ENCODE measurements around the gene FCGR1A.
"Not testable (repeated sequence)": the region's sequence is repeated elsewhere in the genome, so short reads cannot be mapped to it uniquely, and the experiment has no call there.

Gene FCGR1A

GRCh38 chr1:149812893-149813801, 30.7 kb downstream of the FCGR1A start:
- intact Hi-C loops (cut with DNase I), result not testable (repeated sequence)
- peak in 40 of 42 donors; percentile 6 to 70 (median 45) for DNase-seq

- intact Hi-C loops (cut with DNase I); DNase-seq: not testable (repeated sequence)
These were observed 37.9 kb downstream of the FCGR1A start for GRCh38 chr1:149820387-149820786.

- DNase-seq; intact Hi-C loops (cut with DNase I): not testable (repeated sequence)
These were observed 44.1 kb downstream of the FCGR1A start for GRCh38 chr1:149826555-149826954.

DNA sequence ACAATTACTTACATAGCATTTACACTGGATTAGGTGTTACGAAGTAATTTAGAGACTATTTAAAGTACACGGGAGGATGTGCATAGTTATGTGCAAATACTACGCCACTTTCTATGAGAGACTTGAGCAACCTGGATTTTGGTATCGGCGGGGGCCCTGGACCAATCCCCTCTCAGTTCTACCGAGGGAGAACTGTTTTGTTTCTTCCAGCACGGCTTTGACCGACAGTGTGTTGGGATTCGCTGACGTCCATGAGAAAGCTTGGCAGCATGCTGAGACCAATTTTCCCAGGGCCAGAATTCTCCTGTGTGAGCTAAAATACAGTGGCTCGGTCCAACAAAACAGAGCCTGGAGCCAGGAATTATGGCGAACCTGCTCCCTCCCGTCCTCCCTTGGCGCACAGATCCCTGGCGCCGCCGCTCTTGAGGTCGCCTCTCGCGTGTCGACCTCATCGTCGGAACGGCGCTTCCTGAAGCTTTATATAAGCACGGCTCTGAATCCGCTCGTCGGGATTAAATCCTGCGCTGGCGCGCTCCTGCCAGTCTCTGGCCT, 49.3 kb downstream of the FCGR1A start:
- DNase-seq, result not testable (repeated sequence)

GRCh38 chr1:149832316-149833126, 50.0 kb downstream of the FCGR1A start:
- DNase-seq; intact Hi-C loops (cut with DNase I): not testable (repeated sequence)

More for the DNA sequence above, 49.3 kb downstream of the FCGR1A start:
- intact Hi-C loops (cut with DNase I), result not testable (repeated sequence)

GRCh38 chr1:149833144-149833543, 50.6 kb downstream of the FCGR1A start:
- DNase-seq; intact Hi-C loops (cut with DNase I): not testable (repeated sequence)

DNA sequence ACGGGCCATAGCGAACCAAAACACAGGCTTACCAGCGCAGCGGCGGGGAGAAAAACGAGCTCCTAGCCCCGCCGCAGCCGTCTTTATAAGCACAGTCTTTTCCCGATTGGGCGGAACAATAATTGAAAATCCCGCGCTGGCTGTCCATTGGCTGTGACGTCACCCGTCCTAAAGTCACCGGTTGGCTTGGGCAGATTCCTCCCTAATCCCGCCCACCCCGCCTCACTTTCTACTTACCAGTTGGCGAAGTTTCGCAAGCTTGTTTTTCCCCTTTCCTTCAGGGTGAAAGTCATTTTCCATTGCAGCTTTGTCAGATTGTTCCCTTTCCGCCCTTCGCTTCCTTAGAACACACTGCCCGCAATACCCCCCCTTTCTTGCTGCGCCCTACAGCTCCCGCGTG, 58.7 kb downstream of the FCGR1A start:
- DNase-seq; intact Hi-C loops (cut with DNase I): not testable (repeated sequence)
